Nephron (organoid): ENCODE measurements around the gene KRTAP12-1.

Experiments
- H3K27ac Mint-ChIP-seq, 3 experiments: 2 replicates each; pipeline ENCODE4 v1.8.0; 2020; ENCODE audit warnings: mixed read lengths in 3 of 3, mild to moderate bottlenecking in 2 of 3, moderate library complexity in 1 of 3
- H3K27me3 Mint-ChIP-seq: 2 replicates; pipeline ENCODE4 v1.8.0; 2021; ENCODE audit warnings: low read depth, mild to moderate bottlenecking, moderate library complexity, mixed read lengths
- H3K36me3 Mint-ChIP-seq: 2 replicates; pipeline ENCODE4 v1.8.0; 2020; ENCODE audit warnings: low read depth, mixed read lengths
- H3K4me1 Mint-ChIP-seq: 2 replicates; pipeline ENCODE4 v1.8.0; 2020; ENCODE audit warnings: mixed read lengths
- H3K4me3 Mint-ChIP-seq, 3 experiments: 2 replicates each; pipeline ENCODE4 v1.8.0; 2020; ENCODE audit warnings: mild to moderate bottlenecking in 3 of 3, mixed read lengths in 3 of 3, moderate library complexity in 2 of 3
- H3K9me3 Mint-ChIP-seq: 2 replicates; pipeline ENCODE4 v1.8.0; 2020; ENCODE audit warnings: mixed read lengths
- TF ChIP-seq, protein P1 (sequence below), 3 experiments: fragments of 200-600 bp; sonication (generic); IDR thresholded peaks; one replicate each; pipeline ENCODE4 v1.5.0; 2021; ENCODE audit warnings: antibody characterized with exemption in 3 of 3; ENCODE audit not compliant: unreplicated experiment in 3 of 3

Gene KRTAP12-1

DNA sequence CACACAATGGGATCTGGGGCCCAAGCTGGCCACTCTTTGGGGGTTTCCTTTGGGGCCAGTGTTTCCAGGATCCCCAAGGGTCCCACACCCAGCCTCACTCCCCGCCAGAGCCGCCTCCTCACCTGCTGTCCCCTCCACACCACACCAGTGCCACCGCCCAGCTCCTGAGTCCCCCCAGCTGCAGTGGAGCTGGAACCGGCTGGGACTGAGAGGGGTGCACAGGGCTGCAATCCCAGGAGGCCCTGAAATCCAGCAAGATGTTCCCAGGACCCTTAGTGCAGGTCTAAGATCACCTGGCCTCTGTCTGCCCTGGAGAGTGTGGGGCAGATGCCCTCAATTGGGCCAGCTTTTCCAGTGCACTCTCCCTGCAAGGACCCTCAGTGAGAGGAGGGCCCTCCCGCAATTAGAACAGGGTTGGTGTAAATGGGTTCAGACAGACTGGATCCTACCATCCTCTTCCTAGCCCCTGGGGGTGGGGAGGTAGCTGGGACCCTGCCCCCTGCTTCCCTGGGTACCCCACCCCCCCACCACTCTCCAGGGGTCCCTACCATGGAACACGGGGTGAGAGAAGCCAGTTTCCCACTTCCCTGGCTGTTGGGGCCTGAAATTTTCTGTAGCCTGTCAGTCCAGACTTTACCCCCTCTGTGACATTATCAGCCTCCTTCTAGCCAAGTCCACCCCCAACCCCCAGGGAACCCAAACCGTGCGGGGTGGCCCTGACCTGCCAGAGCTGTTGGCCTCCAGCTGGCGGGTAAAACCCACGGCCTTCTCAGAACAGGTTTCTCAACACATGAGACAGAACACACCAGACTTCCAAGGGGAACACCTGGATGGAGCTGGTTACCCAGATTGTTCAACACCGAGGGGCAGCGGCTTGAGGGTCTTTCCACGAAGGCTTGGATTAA lies 22.0 kb upstream of the KRTAP12-1 start:
- H3K27me3 Mint-ChIP-seq = peaks cover 92% of the 10 kb centered on the region
- no peak overlapping the region for H3K27ac Mint-ChIP-seq
- TF ChIP-seq, protein P1, sequence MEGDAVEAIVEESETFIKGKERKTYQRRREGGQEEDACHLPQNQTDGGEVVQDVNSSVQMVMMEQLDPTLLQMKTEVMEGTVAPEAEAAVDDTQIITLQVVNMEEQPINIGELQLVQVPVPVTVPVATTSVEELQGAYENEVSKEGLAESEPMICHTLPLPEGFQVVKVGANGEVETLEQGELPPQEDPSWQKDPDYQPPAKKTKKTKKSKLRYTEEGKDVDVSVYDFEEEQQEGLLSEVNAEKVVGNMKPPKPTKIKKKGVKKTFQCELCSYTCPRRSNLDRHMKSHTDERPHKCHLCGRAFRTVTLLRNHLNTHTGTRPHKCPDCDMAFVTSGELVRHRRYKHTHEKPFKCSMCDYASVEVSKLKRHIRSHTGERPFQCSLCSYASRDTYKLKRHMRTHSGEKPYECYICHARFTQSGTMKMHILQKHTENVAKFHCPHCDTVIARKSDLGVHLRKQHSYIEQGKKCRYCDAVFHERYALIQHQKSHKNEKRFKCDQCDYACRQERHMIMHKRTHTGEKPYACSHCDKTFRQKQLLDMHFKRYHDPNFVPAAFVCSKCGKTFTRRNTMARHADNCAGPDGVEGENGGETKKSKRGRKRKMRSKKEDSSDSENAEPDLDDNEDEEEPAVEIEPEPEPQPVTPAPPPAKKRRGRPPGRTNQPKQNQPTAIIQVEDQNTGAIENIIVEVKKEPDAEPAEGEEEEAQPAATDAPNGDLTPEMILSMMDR (IDR thresholded peaks at IDR 0.05; ENCODE audit: unreplicated experiment in 3 of 3) = no peak
- no peak overlapping the region for H3K4me3 Mint-ChIP-seq
- H3K9me3 Mint-ChIP-seq = peaks cover 5% of the 10 kb centered on the region
- peaks cover 5% of the 10 kb centered on the region for H3K4me1 Mint-ChIP-seq
- H3K36me3 Mint-ChIP-seq = no peaks in the 10 kb centered on the region

DNA sequence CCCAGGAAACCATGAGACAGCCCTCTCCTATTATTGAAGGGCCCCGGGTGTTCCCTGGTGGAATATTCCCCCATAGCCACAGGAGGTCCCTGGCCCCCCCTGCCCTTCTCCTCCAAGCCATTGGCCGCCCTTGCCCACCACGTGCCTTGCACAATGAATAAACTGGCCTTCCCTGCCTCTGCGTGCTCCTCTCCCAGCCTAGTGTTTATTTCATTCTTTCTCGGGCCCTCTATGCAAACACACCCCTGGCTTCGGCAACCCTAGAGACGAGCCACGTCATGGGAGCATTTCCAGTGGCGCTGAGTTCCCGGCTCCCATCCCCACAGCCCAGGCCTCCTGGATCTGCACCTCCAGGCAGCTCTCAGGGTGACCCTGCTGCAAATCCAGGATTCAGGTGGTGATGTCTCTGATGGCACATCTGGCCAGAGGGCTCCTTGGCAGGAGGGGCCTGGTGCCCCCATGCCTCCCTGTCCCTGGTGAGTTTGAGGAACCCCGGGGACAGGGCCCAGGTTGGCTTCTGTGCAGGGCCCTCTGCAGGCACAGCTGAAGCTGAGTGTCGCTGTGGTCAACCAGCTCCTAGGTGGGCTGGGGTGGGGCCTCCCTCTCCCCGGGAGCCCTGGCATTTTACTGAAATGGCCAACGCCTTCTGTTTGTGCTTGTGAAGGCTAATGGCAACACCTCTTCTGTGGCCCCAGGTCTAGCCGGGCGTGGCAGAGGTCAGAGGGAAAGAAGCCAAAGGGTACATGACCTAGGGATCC lies 21.2 kb upstream of the KRTAP12-1 start:
- Mint-ChIP-seq H3K27ac (no peak overlapping the region), H3K4me1 (peaks cover 11% of the 10 kb centered on the region), H3K9me3 (peaks cover 5% of the 10 kb centered on the region), H3K4me3 (no peak overlapping the region), H3K36me3 (no peaks in the 10 kb centered on the region), H3K27me3 (peaks cover 91% of the 10 kb centered on the region)
- TF ChIP-seq, protein P1 (IDR thresholded peaks at IDR 0.05; ENCODE audit: unreplicated experiment in 3 of 3) = no peak

DNA sequence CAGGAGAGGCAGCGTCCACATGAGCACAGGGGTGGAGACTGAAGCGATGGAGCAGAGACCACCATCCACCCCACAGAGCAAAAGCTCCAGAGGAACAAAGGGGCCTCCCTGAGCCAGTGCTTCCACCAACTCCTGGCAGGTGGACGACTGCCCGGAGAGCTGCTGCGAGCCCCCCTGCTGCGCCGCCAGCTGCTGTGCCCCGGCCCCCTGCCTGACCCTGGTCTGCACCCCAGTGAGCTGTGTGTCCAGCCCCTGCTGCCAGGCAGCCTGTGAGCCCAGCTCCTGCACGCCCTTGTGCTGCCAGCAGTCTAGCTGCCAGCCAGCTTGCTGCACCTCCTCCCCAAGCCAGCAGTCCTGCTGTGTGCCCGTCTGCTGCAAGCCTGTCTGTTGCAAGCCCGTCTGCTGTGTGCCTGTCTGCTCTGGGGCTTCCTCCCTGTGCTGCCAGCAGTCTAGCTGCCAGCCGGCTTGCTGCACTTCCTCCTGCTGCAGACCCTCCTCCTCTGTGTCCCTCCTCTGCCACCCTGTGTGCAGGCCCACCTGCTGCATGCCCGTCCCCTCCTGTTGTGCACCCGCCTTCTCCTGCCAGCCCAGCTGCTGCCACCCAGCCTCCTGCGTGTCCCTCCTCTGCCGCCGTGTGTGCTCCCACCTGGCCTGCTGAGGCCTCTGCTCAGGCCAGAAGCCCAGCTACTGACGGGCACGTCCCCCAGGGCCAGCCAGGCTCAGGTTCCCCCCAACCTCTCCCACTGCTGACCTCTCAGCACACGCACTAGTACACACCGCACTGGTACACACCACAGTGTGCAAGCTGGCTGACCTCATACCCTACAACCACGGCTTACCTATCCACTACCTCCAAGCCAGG lies 20.4 kb upstream of the KRTAP12-1 start:
- Mint-ChIP-seq H3K9me3 (peaks cover 5% of the 10 kb centered on the region), H3K27ac (no peak overlapping the region), H3K4me1 (peaks cover 11% of the 10 kb centered on the region), H3K36me3 (no peaks in the 10 kb centered on the region), H3K4me3 (no peak overlapping the region), H3K27me3 (peaks cover 91% of the 10 kb centered on the region)
- TF ChIP-seq, protein P1 (IDR thresholded peaks at IDR 0.05; ENCODE audit: unreplicated experiment in 3 of 3) = no peak

DNA sequence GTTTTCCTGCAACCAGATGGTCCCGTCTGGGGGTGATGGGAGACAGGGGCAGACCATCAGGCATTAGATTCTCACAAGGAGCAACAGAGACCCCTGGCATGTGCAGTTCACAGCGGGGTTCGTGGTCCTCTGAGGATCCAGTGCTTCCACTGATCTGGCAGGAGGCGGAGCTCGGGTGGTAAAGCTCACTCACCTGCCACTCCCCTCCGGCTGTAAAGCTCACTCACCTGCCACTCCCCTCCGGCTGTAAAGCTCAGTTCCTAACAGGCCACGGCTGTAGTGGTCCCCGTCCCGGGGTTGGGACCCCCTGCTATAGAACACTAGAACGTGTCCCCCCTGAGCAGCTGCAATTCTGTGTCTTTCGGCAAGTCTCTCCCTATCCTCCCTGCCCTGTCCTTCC lies 19.6 kb upstream of the KRTAP12-1 start:
- Mint-ChIP-seq H3K27me3 (peaks cover 90% of the 10 kb centered on the region), H3K4me3 (no peak overlapping the region), H3K9me3 (peaks cover 5% of the 10 kb centered on the region), H3K4me1 (peaks cover 15% of the 10 kb centered on the region), H3K36me3 (no peaks in the 10 kb centered on the region), H3K27ac (no peak overlapping the region)
- TF ChIP-seq, protein P1 (IDR thresholded peaks at IDR 0.05; ENCODE audit: unreplicated experiment in 3 of 3) = no peak

DNA sequence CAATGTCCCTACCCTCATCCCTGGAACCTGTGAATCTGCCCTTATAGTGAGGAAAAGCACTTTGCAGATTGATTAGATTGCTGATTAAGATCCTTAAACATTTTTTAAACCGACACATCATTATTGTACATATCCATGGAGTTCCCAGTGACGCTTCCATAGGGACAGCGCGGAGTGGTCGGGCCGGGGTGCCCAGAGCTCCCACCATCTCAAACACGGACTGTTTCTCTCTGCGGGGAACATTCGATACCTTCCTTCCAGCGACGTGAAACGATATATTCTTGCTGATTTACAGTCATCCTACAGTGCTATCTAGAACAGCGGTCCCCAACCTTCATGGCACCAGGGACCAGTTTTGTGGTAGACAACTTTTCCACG lies 19.0 kb upstream of the KRTAP12-1 start:
- TF ChIP-seq, protein P1 (IDR thresholded peaks at IDR 0.05; ENCODE audit: unreplicated experiment in 3 of 3) = no peak
- H3K36me3 Mint-ChIP-seq = no peaks in the 10 kb centered on the region
- H3K27ac Mint-ChIP-seq = no peak overlapping the region
- no peak overlapping the region for H3K4me3 Mint-ChIP-seq
- H3K4me1 Mint-ChIP-seq = peaks cover 18% of the 10 kb centered on the region
- H3K27me3 Mint-ChIP-seq = peaks cover 90% of the 10 kb centered on the region
- peaks cover 4% of the 10 kb centered on the region for H3K9me3 Mint-ChIP-seq
